Measurements from ENCODE around the gene SRSF6.
A peak's percentile ranks its signal among the peaks of the same experiment; 100 is the strongest.
"Not testable (repeated sequence)": the region's sequence is repeated elsewhere in the genome, so short reads cannot be mapped to it uniquely, and the experiment has no call there.

Gene SRSF6

GRCh38 chr20:43448748-43449535 is 8.8 kb upstream of the SRSF6 start:
- H3K27me3 ChIP-seq (ENCODE audit: control insufficient read depth, insufficient read depth, low read length, poor library complexity, severe bottlenecking), result no peaks in the 10 kb centered on the region
- H3K4me1 ChIP-seq (ENCODE audit: control insufficient read depth, insufficient read depth, low read length), result no peaks in the 10 kb centered on the region
- no peak overlapping the region for H3K27ac ChIP-seq (ENCODE audit: insufficient read depth, low read depth, low read length, poor library complexity, severe bottlenecking)
- 41 to 44% methylated on average over 9 of the region's 9 CpGs for WGBS, 2 experiments
- H3K4me3 ChIP-seq (ENCODE audit: insufficient read depth, low read depth, low read length), result no peak overlapping the region
- no peaks in the 10 kb centered on the region for H3K36me3 ChIP-seq (ENCODE audit: control insufficient read depth, insufficient read depth, low read length)
- no peaks in the 10 kb centered on the region for H3K9me3 ChIP-seq (ENCODE audit: control insufficient read depth, low read length)

- Histone ChIP-seq H3K36me3 (ENCODE audit: control insufficient read depth, insufficient read depth, low read length) (no peaks in the 10 kb centered on the region), H3K27ac (ENCODE audit: insufficient read depth, low read depth, low read length, poor library complexity, severe bottlenecking) (no peak overlapping the region), H3K27me3 (ENCODE audit: control insufficient read depth, insufficient read depth, low read length, poor library complexity, severe bottlenecking) (no peaks in the 10 kb centered on the region)
Observed at GRCh38 chr20:43450841-43451799, 6.6 kb upstream of the SRSF6 start.

GRCh38 chr20:43452404-43453126 is 5.1 kb upstream of the SRSF6 start:
- Histone ChIP-seq H3K9me3 (ENCODE audit: control insufficient read depth, low read length) (no peaks in the 10 kb centered on the region), H3K27me3 (ENCODE audit: control insufficient read depth, insufficient read depth, low read length, poor library complexity, severe bottlenecking) (no peaks in the 10 kb centered on the region)
- WGBS, 2 experiments, result 92% methylated on average over 15 of the region's 15 CpGs

More at GRCh38 chr20:43450841-43451799, 6.6 kb upstream of the SRSF6 start:
- Histone ChIP-seq H3K4me3 (ENCODE audit: insufficient read depth, low read depth, low read length) (no peak overlapping the region), H3K4me1 (ENCODE audit: control insufficient read depth, insufficient read depth, low read length) (no peaks in the 10 kb centered on the region), H3K9me3 (ENCODE audit: control insufficient read depth, low read length) (no peaks in the 10 kb centered on the region)
- WGBS, 2 experiments, result 93 to 94% methylated on average over 12 to 14 of the region's 14 CpGs

DNA sequence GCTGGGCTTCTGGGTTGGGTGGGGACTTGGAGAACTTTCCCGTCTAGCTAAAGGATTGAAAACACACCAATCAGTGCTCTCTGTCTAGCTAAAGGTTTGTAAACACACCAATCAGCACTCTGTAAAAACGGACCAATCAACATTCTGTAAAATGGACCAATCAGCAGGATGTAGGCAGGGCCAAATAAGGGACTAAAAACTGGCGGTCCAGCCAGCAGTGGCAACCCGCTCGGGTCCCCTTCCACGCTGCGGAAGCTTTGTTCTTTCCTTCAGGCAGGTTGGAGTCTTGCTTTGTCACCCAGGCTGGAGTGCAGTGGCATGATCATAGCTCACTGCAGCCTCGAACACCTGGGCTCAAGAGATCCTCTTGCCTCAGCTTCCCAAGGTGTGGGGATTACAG is 1.4 kb upstream of the SRSF6 start:
- peaks cover 12% of the 10 kb centered on the region for H3K36me3 ChIP-seq (ENCODE audit: control insufficient read depth, insufficient read depth, low read length)

More at GRCh38 chr20:43452404-43453126, 5.1 kb upstream of the SRSF6 start:
- Histone ChIP-seq H3K4me1 (ENCODE audit: control insufficient read depth, insufficient read depth, low read length) (no peaks in the 10 kb centered on the region), H3K4me3 (ENCODE audit: insufficient read depth, low read depth, low read length) (no peak overlapping the region), H3K36me3 (ENCODE audit: control insufficient read depth, insufficient read depth, low read length) (no peaks in the 10 kb centered on the region), H3K27ac (ENCODE audit: insufficient read depth, low read depth, low read length, poor library complexity, severe bottlenecking) (no peak overlapping the region)

DNA sequence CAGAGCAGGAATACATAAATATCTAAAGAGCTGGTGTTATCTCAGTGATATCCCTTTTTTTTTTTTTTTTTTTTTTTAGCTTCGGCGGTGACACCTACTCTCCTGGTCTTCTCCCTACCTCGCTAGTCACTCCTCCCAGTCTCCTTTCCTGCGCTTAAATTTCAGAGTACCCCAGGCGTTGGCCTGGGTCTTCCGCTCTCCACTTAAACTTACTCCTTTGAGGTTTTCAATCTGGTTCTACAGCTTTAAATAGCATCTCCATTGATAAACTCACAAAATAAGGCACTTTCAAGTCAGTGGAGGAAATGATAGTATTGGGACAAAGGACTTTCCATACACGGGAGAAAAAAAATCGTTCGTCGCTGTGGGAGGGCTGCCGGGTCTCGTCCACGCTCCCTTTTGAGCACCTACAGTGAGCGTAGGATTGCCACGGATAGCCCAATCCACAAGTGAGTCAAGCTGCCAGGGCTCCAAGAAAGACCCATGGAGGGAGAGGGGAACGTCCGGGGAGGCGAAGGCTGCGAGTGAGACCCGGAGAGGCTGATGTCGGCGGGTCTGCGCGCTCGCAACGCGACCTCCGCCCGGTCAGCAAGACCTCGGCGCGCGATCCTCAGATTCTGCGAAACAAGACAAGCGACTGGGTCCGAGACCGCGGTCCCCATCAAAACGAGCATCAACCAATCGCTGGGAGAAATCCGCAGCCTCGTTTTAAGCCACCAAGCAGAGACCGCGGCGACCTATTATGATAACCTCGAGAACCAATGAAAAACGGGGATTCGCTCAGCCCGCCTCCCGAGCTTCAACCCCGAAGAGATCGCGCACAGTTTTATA is 672 bp upstream of the SRSF6 start:
- Histone ChIP-seq H3K9me3 (ENCODE audit: control insufficient read depth, low read length) (no peaks in the 10 kb centered on the region), H3K4me1 (ENCODE audit: control insufficient read depth, insufficient read depth, low read length) (peaks cover 5% of the 10 kb centered on the region), H3K27me3 (ENCODE audit: control insufficient read depth, insufficient read depth, low read length, poor library complexity, severe bottlenecking) (no peaks in the 10 kb centered on the region), H3K27ac (ENCODE audit: insufficient read depth, low read depth, low read length, poor library complexity, severe bottlenecking) (peak overlapping the region; percentile 99), H3K36me3 (ENCODE audit: control insufficient read depth, insufficient read depth, low read length) (peaks cover 14% of the 10 kb centered on the region), H3K4me3 (ENCODE audit: insufficient read depth, low read depth, low read length) (peak overlapping the region; percentile 99)
- 2 to 3% methylated on average over 53 of the region's 53 CpGs for WGBS, 2 experiments

More for the DNA sequence above, 1.4 kb upstream of the SRSF6 start:
- H3K4me3 ChIP-seq (ENCODE audit: insufficient read depth, low read depth, low read length); H3K4me1 ChIP-seq (ENCODE audit: control insufficient read depth, insufficient read depth, low read length); H3K27ac ChIP-seq (ENCODE audit: insufficient read depth, low read depth, low read length, poor library complexity, severe bottlenecking); H3K9me3 ChIP-seq (ENCODE audit: control insufficient read depth, low read length); H3K27me3 ChIP-seq (ENCODE audit: control insufficient read depth, insufficient read depth, low read length, poor library complexity, severe bottlenecking): not testable (repeated sequence)
- 95 to 96% methylated on average over 8 of the region's 8 CpGs for WGBS, 2 experiments

DNA sequence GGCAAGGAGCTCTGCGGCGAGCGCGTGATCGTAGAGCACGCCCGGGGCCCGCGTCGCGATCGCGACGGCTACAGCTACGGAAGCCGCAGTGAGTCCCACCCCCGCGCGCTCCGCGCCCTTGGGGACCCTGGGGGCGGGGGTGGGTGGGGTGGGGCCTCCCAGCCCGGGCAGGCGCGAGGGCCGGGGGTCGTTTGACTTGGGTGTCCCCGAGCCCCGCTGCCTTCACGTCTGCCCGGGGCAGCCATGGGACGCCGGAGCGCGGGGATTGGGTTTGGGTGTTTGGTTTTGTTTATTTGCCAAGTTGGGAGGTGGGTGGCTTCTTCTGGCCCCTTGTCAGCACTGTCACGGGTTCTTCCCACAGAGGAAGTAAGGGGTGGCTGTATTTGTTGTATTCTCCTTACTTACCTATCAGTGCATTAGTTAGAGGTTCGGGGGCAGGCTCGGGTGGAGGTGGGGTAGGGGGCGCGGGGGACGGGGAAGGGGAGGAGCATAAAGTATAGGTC is 777 bp downstream of the SRSF6 start:
- Histone ChIP-seq H3K4me3 (ENCODE audit: insufficient read depth, low read depth, low read length) (peak overlapping the region; percentile 99), H3K36me3 (ENCODE audit: control insufficient read depth, insufficient read depth, low read length) (peaks cover 28% of the 10 kb centered on the region), H3K4me1 (ENCODE audit: control insufficient read depth, insufficient read depth, low read length) (peaks cover 5% of the 10 kb centered on the region), H3K9me3 (ENCODE audit: control insufficient read depth, low read length) (no peaks in the 10 kb centered on the region), H3K27ac (ENCODE audit: insufficient read depth, low read depth, low read length, poor library complexity, severe bottlenecking) (peak overlapping the region; percentile 99), H3K27me3 (ENCODE audit: control insufficient read depth, insufficient read depth, low read length, poor library complexity, severe bottlenecking) (no peaks in the 10 kb centered on the region)
- 0% methylated on average over 39 to 41 of the region's 41 CpGs for WGBS, 2 experiments

GRCh38 chr20:43459022-43459942 is 1.6 kb downstream of the SRSF6 start:
- 84 to 86% methylated on average over 10 to 12 of the region's 12 CpGs for WGBS, 2 experiments
- peaks cover 36% of the 10 kb centered on the region for H3K36me3 ChIP-seq (ENCODE audit: control insufficient read depth, insufficient read depth, low read length)
- H3K27ac ChIP-seq (ENCODE audit: insufficient read depth, low read depth, low read length, poor library complexity, severe bottlenecking), result peak overlapping the region; percentile 44
- peaks cover 5% of the 10 kb centered on the region for H3K4me1 ChIP-seq (ENCODE audit: control insufficient read depth, insufficient read depth, low read length)
- H3K4me3 ChIP-seq (ENCODE audit: insufficient read depth, low read depth, low read length), result peak overlapping the region; percentile 99
- no peaks in the 10 kb centered on the region for H3K27me3 ChIP-seq (ENCODE audit: control insufficient read depth, insufficient read depth, low read length, poor library complexity, severe bottlenecking)
- no peaks in the 10 kb centered on the region for H3K9me3 ChIP-seq (ENCODE audit: control insufficient read depth, low read length)

DNA sequence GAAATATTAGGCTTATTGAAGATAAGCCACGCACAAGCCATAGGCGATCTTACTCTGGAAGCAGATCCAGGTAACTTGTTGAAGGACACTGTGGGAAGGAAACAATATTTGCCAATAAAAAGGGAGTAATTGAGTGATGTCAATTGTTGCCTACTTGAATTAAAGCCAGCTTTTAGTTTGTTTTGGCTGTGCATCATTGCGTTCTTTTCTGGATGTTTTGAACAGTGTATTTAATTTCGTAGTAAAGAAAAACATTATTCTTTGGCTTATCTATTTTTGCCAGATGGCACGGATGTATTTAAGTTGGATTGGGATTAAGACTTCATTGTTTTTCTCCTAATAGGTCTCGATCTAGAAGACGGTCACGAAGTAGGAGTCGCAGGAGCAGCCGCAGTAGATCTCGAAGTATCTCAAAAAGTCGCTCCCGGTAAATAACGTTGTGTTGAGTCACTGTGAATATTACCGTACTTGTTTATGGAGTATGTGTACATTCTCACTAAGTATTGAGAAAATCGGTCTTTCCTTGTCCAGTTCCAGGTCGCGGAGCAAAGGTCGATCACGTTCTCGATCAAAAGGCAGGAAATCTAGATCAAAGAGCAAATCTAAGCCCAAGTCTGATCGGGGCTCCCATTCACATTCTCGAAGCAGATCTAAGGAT is 2.6 kb downstream of the SRSF6 start:
- Histone ChIP-seq H3K27ac (ENCODE audit: insufficient read depth, low read depth, low read length, poor library complexity, severe bottlenecking) (no peak overlapping the region), H3K4me3 (ENCODE audit: insufficient read depth, low read depth, low read length) (no peak overlapping the region), H3K27me3 (ENCODE audit: control insufficient read depth, insufficient read depth, low read length, poor library complexity, severe bottlenecking) (no peaks in the 10 kb centered on the region), H3K9me3 (ENCODE audit: control insufficient read depth, low read length) (no peaks in the 10 kb centered on the region), H3K4me1 (ENCODE audit: control insufficient read depth, insufficient read depth, low read length) (peaks cover 5% of the 10 kb centered on the region), H3K36me3 (ENCODE audit: control insufficient read depth, insufficient read depth, low read length) (peaks cover 43% of the 10 kb centered on the region)
- 98% methylated on average over 23 of the region's 23 CpGs for WGBS, 2 experiments
